HEK293 (cell line): ENCODE measurements around the gene ZFP92.

ENCODE experiments used
- CTCF ChIP-seq: fragments of 450-650 bp; formaldehyde crosslinking; IDR thresholded peaks from 2 replicates; pipeline ENCODE4 v1.5.1; 2016; ENCODE audit warnings: missing biosample characterization, missing genetic modification characterization
- MYNN ChIP-seq: fragments of 450-650 bp; formaldehyde crosslinking; IDR thresholded peaks from 2 replicates; pipeline ENCODE4 v1.5.1; 2016; ENCODE audit warnings: missing biosample characterization, missing genetic modification characterization, borderline replicate concordance
- TRIM28 ChIP-seq: IDR thresholded peaks from 2 replicates; pipeline ENCODE4 v1.6.1; 2011; ENCODE audit warnings: low read length, control low read depth, borderline replicate concordance
- ZBTB26 ChIP-seq: fragments of 450-650 bp; formaldehyde crosslinking; optimal IDR thresholded peaks from 2 replicates; pipeline ENCODE3; 2016; ENCODE audit warnings: missing biosample characterization, mild to moderate bottlenecking, missing genetic modification characterization
- ZEB2 ChIP-seq: fragments of 450-650 bp; formaldehyde crosslinking; IDR thresholded peaks from 2 replicates; pipeline ENCODE4 v1.5.1; 2016; ENCODE audit warnings: missing biosample characterization, missing genetic modification characterization
- ZNF133 ChIP-seq: fragments of 450-650 bp; formaldehyde crosslinking; IDR thresholded peaks from 2 replicates; pipeline ENCODE4 v1.5.1; 2016; ENCODE audit warnings: missing biosample characterization, missing genetic modification characterization
- ZNF239 ChIP-seq: fragments of 450-650 bp; formaldehyde crosslinking; IDR thresholded peaks from 2 replicates; pipeline ENCODE4 v1.5.1; 2016; ENCODE audit warnings: missing biosample characterization, missing genetic modification characterization

- TF ChIP-seq CTCF (tag by site-specific recombination): no peak
- no peak for TF ChIP-seq MYNN (tag by site-specific recombination)
- TF ChIP-seq ZBTB26 (tag by site-specific recombination): no peak
- no peak for TF ChIP-seq ZNF133 (tag by site-specific recombination)
- no peak for TF ChIP-seq TRIM28
- no peak for TF ChIP-seq ZEB2
- TF ChIP-seq ZNF239 (tag by site-specific recombination): no peak
These were observed 32.7 kb upstream of the ZFP92 start for GRCh38 chrX:153378607-153379006.
